ENCODE data around the gene CTNNB1.

GRCh38 chr3:41184394-41184793 is 14.9 kb upstream of the CTNNB1 start:
- no peak for TF ChIP-seq POLR2AphosphoS5 (IDR thresholded peaks at IDR 0.05)
- TF ChIP-seq CTCF (IDR thresholded peaks at IDR 0.05): no peak

All from transverse colon (tissue), 4 donors.